SK-N-SH (cell line): ENCODE results near the gene COX4I2. TPM values are rescaled to one million over a fixed set of nuclear protein-coding genes. Genes with fewer than 3 reads are reported as not detected.

Source experiments
- CTCF ChIA-PET: fragments of 300-600, 350-600 bp; formaldehyde crosslinking; extraction: SDS; loops from one replicate; lab custom pipeline; 2021; lab: Yijun Ruan, JAX
- POLR2A ChIA-PET: fragments of 350-600 bp; sonication (Branson Sonifier 250); formaldehyde crosslinking; extraction: SDS; loops from one replicate; lab custom pipeline; 2020; ENCODE audit warnings: antibody characterized with exemption, inconsistent platforms; lab: Yijun Ruan, JAX
- DNase-seq: peaks from one replicate; pipeline ENCODE4 v3.0.0; 2012
- H2AFZ ChIP-seq: fragments of 200-600 bp; sonication (generic); 2 replicates; pipeline ENCODE4 v1.8.1; 2016; ENCODE audit warnings: antibody characterized with exemption, mild to moderate bottlenecking, low read depth
- H3F3A ChIP-seq: fragments of 200-600 bp; sonication (generic); replicated peaks from 2 replicates; pipeline ENCODE3; 2016; ENCODE audit warnings: antibody characterized with exemption, mild to moderate bottlenecking; ENCODE audit not compliant: insufficient read depth
- H3K27ac ChIP-seq, 2 experiments: fragments of 200-500 bp in 1 of 2; fragments of 200-600 bp in 1 of 2; sonication (Bioruptor generic) in 1 of 2; sonication (generic), shearing (Covaris generic) in 1 of 2; 2 replicates each; pipeline versions ENCODE4 v1.5.1 to v1.6.1; 2014 to 2016; ENCODE audit warnings: low read depth in 2 of 2, inconsistent platforms in 1 of 2, low read length in 1 of 2, mild to moderate bottlenecking in 1 of 2, mixed read lengths in 1 of 2
- H3K27me3 ChIP-seq: fragments of 200-600 bp; sonication (generic), shearing (Covaris generic); 2 replicates; pipeline ENCODE4 v1.6.1; 2016; ENCODE audit warnings: mixed run types; ENCODE audit not compliant: insufficient read depth
- H3K36me3 ChIP-seq, 2 experiments: fragments of 200-500 bp in 1 of 2; fragments of 200-600 bp in 1 of 2; sonication (Bioruptor generic) in 1 of 2; sonication (generic) in 1 of 2; replicated peaks in 1 of 2; 2 replicates each; pipeline versions ENCODE3 to v1.5.1; 2014 to 2016; ENCODE audit warnings: low read length in 1 of 2, mild to moderate bottlenecking in 1 of 2; ENCODE audit not compliant: insufficient read depth in 2 of 2, control insufficient read depth in 1 of 2
- H3K4me1 ChIP-seq, 2 experiments: fragments of 200-500 bp in 1 of 2; fragments of 200-600 bp in 1 of 2; sonication (Bioruptor generic) in 1 of 2; sonication (generic), shearing (Covaris generic) in 1 of 2; 2 replicates each; pipeline versions ENCODE4 v1.5.1 to v1.6.1; 2014 to 2016; ENCODE audit warnings: low read depth in 1 of 2, low read length in 1 of 2, mixed run types in 1 of 2; ENCODE audit not compliant: insufficient read depth in 2 of 2, control insufficient read depth in 1 of 2
- H3K4me2 ChIP-seq: fragments of 200-600 bp; sonication (generic), shearing (Covaris generic); 2 replicates; pipeline ENCODE4 v1.6.1; 2017; ENCODE audit warnings: mixed run types
- H3K4me3 ChIP-seq, 2 experiments: fragments of 200-500 bp in 1 of 2; fragments of 200-600 bp in 1 of 2; sonication (Bioruptor generic) in 1 of 2; sonication (generic), shearing (Covaris generic) in 1 of 2; 2 replicates each; pipeline versions ENCODE4 v1.5.1 to v1.8.1; 2014 to 2016; ENCODE audit warnings: low read depth in 2 of 2, inconsistent platforms in 1 of 2, low read length in 1 of 2, mild to moderate bottlenecking in 1 of 2, mixed read lengths in 1 of 2, moderate library complexity in 1 of 2
- H3K79me2 ChIP-seq: fragments of 200-600 bp; sonication (generic); 2 replicates; pipeline ENCODE4 v1.8.1; 2017; ENCODE audit warnings: mild to moderate bottlenecking; ENCODE audit not compliant: insufficient read depth
- H3K9ac ChIP-seq: fragments of 200-600 bp; sonication (generic); 2 replicates; pipeline ENCODE4 v1.6.1; 2017; ENCODE audit warnings: mixed run types
- H3K9me2 ChIP-seq: fragments of 200-600 bp; sonication (generic); 2 replicates; pipeline ENCODE4 v1.6.1; 2017; ENCODE audit warnings: mixed run types
- H3K9me3 ChIP-seq: fragments of 200-600 bp; sonication (generic); 2 replicates; pipeline ENCODE4 v1.6.1; 2017; ENCODE audit warnings: mixed run types, mild to moderate bottlenecking, moderate library complexity
- H4K20me1 ChIP-seq: fragments of 200-600 bp; sonication (generic); 2 replicates; pipeline ENCODE4 v1.6.1; 2017; ENCODE audit warnings: mild to moderate bottlenecking, mixed run types; ENCODE audit not compliant: insufficient read depth
- ELF1 ChIP-seq: IDR thresholded peaks from 2 replicates; pipeline ENCODE4 v1.4.0; 2012
- FOXM1 ChIP-seq: IDR thresholded peaks from 2 replicates; pipeline ENCODE4 v1.4.0; 2012; ENCODE audit warnings: low read depth, mild to moderate bottlenecking
- GATA2 ChIP-seq: sonication (generic); formaldehyde crosslinking; IDR thresholded peaks from 2 replicates; pipeline ENCODE4 v1.5.0; 2020; ENCODE audit warnings: mild to moderate bottlenecking, missing genetic modification reagents
- NFIC ChIP-seq: IDR thresholded peaks from 2 replicates; pipeline ENCODE4 v1.4.0; 2012; ENCODE audit warnings: borderline replicate concordance
- RAD21 ChIP-seq: IDR thresholded peaks from 2 replicates; pipeline ENCODE4 v1.6.1; 2012; ENCODE audit warnings: mild to moderate bottlenecking, low read length
- RFX5 ChIP-seq: IDR thresholded peaks from 2 replicates; pipeline ENCODE4 v1.6.1; 2012; ENCODE audit warnings: mild to moderate bottlenecking, improper control_type of control experiment, low read length
- SIN3A ChIP-seq: IDR thresholded peaks from 2 replicates; pipeline ENCODE4 v1.6.1; 2012; ENCODE audit warnings: low read depth, mild to moderate bottlenecking, low read length, moderate library complexity, borderline replicate concordance
- SMC3 ChIP-seq: IDR thresholded peaks from 2 replicates; pipeline ENCODE4 v1.6.1; 2012; ENCODE audit warnings: low read depth, low read length, improper control_type of control experiment
- TCF12 ChIP-seq: IDR thresholded peaks from 2 replicates; pipeline ENCODE4 v1.4.0; 2012
- WGBS: methylation state at CpG from one replicate; pipeline ENCODE4 v1.1.6; 2017; ENCODE audit warnings: low lambda C conversion rate; 5-methylcytosine and 5-hydroxymethylcytosine counted together
- polyA plus RNA-seq, 3 experiments: library from polyadenylated mRNA; depleted of rRNA; stranded (reverse); fragments of >200 nt; gene quantifications; 2 replicates each; pipeline ENCODE4 v1.2.3, GENCODE V29; 2012
- TF ChIP-seq, protein P1 (sequence below): IDR thresholded peaks from 2 replicates; pipeline ENCODE4 v1.4.0; 2012; ENCODE audit warnings: low read depth, borderline replicate concordance
- TF ChIP-seq, protein P2 (sequence below): fragments of 200-600 bp; sonication (generic); IDR thresholded peaks from 2 replicates; pipeline ENCODE4 v1.6.1; 2017; ENCODE audit warnings: antibody characterized with exemption, mild to moderate bottlenecking, moderate library complexity
- TF ChIP-seq, protein P3 (sequence below): IDR thresholded peaks from 2 replicates; pipeline ENCODE4; 2012
- TF ChIP-seq, protein P4 (sequence below): IDR thresholded peaks from 2 replicates; pipeline ENCODE4 v1.4.0; 2012; ENCODE audit warnings: low read depth, borderline replicate concordance

COX4I2 gene
- polyA plus RNA-seq, 1 of the 3 experiments (the other 2 are of a cell fraction), result 0.21 TPM

DNA sequence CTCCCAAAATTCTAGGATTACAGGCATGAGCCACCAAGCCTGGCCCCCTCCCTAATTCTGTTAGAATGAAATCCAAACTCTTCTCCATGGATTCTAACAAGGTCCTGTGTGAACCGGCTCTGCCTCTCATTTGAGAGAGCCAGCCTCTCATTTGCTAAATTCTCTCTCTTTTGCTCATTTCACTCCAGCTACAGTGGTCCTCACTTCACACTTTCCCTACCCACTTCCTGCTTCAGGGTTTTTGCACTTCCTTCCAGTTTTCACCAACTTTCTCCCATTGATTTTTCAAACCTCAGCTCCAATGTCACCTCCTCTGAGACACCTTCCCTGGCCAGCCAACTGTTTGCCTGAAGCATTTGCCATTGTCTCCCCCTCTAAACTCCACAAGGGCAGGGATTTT is 5.1 kb downstream of the COX4I2 start:
- TF ChIP-seq ELF1 (no peak), SIN3A (no peak), GATA2 (no peak), NFIC (no peak), RAD21 (no peak), RFX5 (no peak), FOXM1 (no peak), TCF12 (no peak), SMC3 (no peak)
- TF ChIP-seq, protein P1, sequence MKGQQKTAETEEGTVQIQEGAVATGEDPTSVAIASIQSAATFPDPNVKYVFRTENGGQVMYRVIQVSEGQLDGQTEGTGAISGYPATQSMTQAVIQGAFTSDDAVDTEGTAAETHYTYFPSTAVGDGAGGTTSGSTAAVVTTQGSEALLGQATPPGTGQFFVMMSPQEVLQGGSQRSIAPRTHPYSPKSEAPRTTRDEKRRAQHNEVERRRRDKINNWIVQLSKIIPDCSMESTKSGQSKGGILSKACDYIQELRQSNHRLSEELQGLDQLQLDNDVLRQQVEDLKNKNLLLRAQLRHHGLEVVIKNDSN, result no peak
- TF ChIP-seq, protein P2, sequence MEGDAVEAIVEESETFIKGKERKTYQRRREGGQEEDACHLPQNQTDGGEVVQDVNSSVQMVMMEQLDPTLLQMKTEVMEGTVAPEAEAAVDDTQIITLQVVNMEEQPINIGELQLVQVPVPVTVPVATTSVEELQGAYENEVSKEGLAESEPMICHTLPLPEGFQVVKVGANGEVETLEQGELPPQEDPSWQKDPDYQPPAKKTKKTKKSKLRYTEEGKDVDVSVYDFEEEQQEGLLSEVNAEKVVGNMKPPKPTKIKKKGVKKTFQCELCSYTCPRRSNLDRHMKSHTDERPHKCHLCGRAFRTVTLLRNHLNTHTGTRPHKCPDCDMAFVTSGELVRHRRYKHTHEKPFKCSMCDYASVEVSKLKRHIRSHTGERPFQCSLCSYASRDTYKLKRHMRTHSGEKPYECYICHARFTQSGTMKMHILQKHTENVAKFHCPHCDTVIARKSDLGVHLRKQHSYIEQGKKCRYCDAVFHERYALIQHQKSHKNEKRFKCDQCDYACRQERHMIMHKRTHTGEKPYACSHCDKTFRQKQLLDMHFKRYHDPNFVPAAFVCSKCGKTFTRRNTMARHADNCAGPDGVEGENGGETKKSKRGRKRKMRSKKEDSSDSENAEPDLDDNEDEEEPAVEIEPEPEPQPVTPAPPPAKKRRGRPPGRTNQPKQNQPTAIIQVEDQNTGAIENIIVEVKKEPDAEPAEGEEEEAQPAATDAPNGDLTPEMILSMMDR, result no peak
- TF ChIP-seq, protein P3, sequence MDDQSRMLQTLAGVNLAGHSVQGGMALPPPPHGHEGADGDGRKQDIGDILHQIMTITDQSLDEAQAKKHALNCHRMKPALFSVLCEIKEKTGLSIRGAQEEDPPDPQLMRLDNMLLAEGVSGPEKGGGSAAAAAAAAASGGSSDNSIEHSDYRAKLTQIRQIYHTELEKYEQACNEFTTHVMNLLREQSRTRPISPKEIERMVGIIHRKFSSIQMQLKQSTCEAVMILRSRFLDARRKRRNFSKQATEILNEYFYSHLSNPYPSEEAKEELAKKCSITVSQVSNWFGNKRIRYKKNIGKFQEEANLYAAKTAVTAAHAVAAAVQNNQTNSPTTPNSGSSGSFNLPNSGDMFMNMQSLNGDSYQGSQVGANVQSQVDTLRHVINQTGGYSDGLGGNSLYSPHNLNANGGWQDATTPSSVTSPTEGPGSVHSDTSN, result no peak
- TF ChIP-seq, protein P4, sequence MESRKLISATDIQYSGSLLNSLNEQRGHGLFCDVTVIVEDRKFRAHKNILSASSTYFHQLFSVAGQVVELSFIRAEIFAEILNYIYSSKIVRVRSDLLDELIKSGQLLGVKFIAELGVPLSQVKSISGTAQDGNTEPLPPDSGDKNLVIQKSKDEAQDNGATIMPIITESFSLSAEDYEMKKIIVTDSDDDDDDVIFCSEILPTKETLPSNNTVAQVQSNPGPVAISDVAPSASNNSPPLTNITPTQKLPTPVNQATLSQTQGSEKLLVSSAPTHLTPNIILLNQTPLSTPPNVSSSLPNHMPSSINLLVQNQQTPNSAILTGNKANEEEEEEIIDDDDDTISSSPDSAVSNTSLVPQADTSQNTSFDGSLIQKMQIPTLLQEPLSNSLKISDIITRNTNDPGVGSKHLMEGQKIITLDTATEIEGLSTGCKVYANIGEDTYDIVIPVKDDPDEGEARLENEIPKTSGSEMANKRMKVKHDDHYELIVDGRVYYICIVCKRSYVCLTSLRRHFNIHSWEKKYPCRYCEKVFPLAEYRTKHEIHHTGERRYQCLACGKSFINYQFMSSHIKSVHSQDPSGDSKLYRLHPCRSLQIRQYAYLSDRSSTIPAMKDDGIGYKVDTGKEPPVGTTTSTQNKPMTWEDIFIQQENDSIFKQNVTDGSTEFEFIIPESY, result no peak
- no peaks in the 10 kb centered on the region for H3K36me3 ChIP-seq
- H3K9me2 ChIP-seq, result no peaks in the 10 kb centered on the region
- ChIA-PET POLR2A (no interaction called here), CTCF (interaction anchor here (0.6 to 2.9 kb wide), 5 partner anchors 19 to 83 kb away, joined by 3 to 16 read pairs (median 3); no protein-coding TSS in a partner anchor)
- H3K9ac ChIP-seq, result no peak overlapping the region
- no peaks in the 10 kb centered on the region for H3K79me2 ChIP-seq
- no peaks in the 10 kb centered on the region for H3F3A ChIP-seq
- DNase-seq, result no peak
- H3K27me3 ChIP-seq, result no peaks in the 10 kb centered on the region
- H3K4me1 ChIP-seq, result peaks cover 0 to 26% of the 10 kb centered on the region in 2 experiments; a peak in 2 of 4 replicates
- no peak overlapping the region for H3K4me2 ChIP-seq
- no peak overlapping the region for H3K4me3 ChIP-seq
- H2AFZ ChIP-seq, result no peak overlapping the region
- no peaks in the 10 kb centered on the region for H3K9me3 ChIP-seq
- H4K20me1 ChIP-seq, result no peaks in the 10 kb centered on the region
- H3K27ac ChIP-seq, result no peak overlapping the region
- 91% methylated on average over 1 of the region's 1 CpG for WGBS

DNA sequence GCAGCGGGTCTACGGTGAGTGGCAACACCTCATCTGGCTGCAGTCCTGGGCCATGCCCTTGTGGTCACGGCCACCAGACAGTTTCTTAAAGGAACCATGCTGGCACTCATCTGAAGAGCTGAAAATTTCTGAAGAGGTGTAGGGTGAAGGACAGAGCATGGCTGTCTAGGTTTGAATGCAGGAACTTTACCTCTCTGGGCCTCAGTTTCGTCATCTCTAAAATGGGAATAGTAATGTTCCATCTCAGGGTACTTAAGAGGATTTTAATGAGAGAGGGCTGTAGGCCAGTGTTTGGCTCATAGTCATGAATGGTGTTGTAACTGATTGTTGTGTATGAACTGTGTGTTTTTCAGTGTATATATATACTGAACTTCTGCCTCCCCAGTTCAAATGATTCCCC is 5.8 kb downstream of the COX4I2 start:
- CTCF ChIA-PET, result interaction anchor here (0.9 to 2.9 kb wide), 6 partner anchors 10 to 83 kb away, joined by 3 to 11 read pairs (median 4); no protein-coding TSS in a partner anchor
- H4K20me1 ChIP-seq, result no peaks in the 10 kb centered on the region
- no peaks in the 10 kb centered on the region for H3K9me3 ChIP-seq
- no peaks in the 10 kb centered on the region for H3K9me2 ChIP-seq
- 95% methylated on average over 4 of the region's 4 CpGs for WGBS
- H3K79me2 ChIP-seq, result no peaks in the 10 kb centered on the region
- no peaks in the 10 kb centered on the region for H3F3A ChIP-seq
- no peak overlapping the region for H3K27ac ChIP-seq
- peaks cover 0 to 20% of the 10 kb centered on the region in 2 experiments; a peak in 2 of 4 replicates for H3K4me1 ChIP-seq
- H3K4me3 ChIP-seq, result no peak overlapping the region
- TF ChIP-seq FOXM1, result no peak
- no peak for TF ChIP-seq SIN3A
- TF ChIP-seq RAD21, result no peak
- TF ChIP-seq, all 33 proteins: peak for 0
- DNase-seq, result no peak
- H3K4me2 ChIP-seq, result no peak overlapping the region
- no peaks in the 10 kb centered on the region for H3K27me3 ChIP-seq
- H2AFZ ChIP-seq, result no peak overlapping the region
- POLR2A ChIA-PET, result no interaction called here
- no peak overlapping the region for H3K9ac ChIP-seq
- H3K36me3 ChIP-seq, result no peaks in the 10 kb centered on the region
